Endothelial cell (in vitro differentiated cells): Measurements from ENCODE around the gene STUB1. TPM values are rescaled to one million over a fixed set of nuclear protein-coding genes. Genes with fewer than 3 reads are reported as not detected.

Experiments used
- DNase-seq: peaks from one replicate; pipeline ENCODE4 v3.0.0; 2021; ENCODE audit warnings: low spot score
- H3K27ac Mint-ChIP-seq: one replicate; pipeline ENCODE4 v1.8.0; 2021; ENCODE audit warnings: mixed read lengths, inconsistent platforms; ENCODE audit not compliant: unreplicated experiment
- H3K27me3 Mint-ChIP-seq: one replicate; pipeline ENCODE4 v1.8.0; 2021; ENCODE audit warnings: mild to moderate bottlenecking, moderate library complexity, mixed read lengths, inconsistent platforms; ENCODE audit not compliant: unreplicated experiment
- H3K36me3 Mint-ChIP-seq: one replicate; pipeline ENCODE4 v1.8.0; 2021; ENCODE audit warnings: mild to moderate bottlenecking, low read depth, mixed read lengths, inconsistent platforms; ENCODE audit not compliant: unreplicated experiment
- H3K4me1 Mint-ChIP-seq: one replicate; pipeline ENCODE4 v1.8.0; 2021; ENCODE audit warnings: mild to moderate bottlenecking, mixed read lengths, inconsistent platforms; ENCODE audit not compliant: unreplicated experiment
- H3K4me3 Mint-ChIP-seq: one replicate; pipeline ENCODE4 v1.8.0; 2021; ENCODE audit warnings: mild to moderate bottlenecking, mixed read lengths, inconsistent platforms; ENCODE audit not compliant: unreplicated experiment
- H3K9me3 Mint-ChIP-seq: one replicate; pipeline ENCODE4 v1.8.0; 2021; ENCODE audit warnings: mixed read lengths, inconsistent platforms; ENCODE audit not compliant: unreplicated experiment
- CTCF ChIP-seq: fragments of 200-600 bp; sonication (generic); IDR thresholded peaks from one replicate; pipeline ENCODE4 v1.5.0; 2021; ENCODE audit warnings: antibody characterized with exemption; ENCODE audit not compliant: unreplicated experiment
- total RNA-seq: library from RNA; stranded (reverse); fragmentation: NEBNext Ultra II Directional; extraction: Animal tissue kit (Norgen Biotek cat#: 25700); gene quantifications from one replicate; pipeline ENCODE4 v1.2.1, GENCODE V29; 2021; ENCODE audit not compliant: unreplicated experiment

The STUB1 gene
- total RNA-seq, 1 donor from 2014 or later = 93.7 TPM

DNA sequence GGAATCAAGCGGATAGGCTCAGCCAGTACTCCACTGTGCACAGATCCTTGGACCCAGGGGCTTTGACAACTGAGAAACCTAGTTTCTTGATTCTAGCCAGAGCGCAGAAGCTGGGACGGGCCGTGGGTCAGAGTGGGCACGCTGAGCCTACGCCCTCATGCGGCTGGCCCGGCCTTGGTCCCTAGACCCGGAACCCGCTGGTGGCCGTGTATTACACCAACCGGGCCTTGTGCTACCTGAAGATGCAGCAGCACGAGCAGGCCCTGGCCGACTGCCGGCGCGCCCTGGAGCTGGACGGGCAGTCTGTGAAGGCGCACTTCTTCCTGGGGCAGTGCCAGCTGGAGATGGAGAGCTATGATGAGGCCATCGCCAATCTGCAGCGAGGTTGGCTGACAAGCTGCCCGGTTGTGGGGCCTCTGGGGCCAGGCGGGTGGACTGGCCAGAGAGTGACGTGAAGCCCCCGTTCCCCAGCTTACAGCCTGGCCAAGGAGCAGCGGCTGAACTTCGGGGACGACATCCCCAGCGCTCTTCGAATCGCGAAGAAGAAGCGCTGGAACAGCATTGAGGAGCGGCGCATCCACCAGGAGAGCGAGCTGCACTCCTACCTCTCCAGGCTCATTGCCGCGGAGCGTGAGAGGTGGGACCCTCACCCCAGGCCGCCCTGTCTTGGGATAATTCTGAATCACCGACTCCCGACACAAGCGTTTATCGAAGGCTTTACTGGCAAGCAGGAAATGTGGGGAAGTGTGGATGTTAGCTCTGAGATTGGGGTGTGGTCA is 946 bp downstream of the STUB1 start:
- Mint-ChIP-seq H3K4me1 (peaks cover 6% of the 10 kb centered on the region), H3K36me3 (peaks cover 5% of the 10 kb centered on the region), H3K4me3 (peak overlapping the region; percentile 85), H3K9me3 (no peaks in the 10 kb centered on the region), H3K27ac (no peak overlapping the region), H3K27me3 (peaks cover 18% of the 10 kb centered on the region)
- no peak for TF ChIP-seq CTCF
- DNase-seq = no peak

- peak overlapping the region; percentile 87 for H3K4me3 Mint-ChIP-seq
Observed at GRCh38 chr16:681746-682427, 1.7 kb downstream of the STUB1 start.

DNA sequence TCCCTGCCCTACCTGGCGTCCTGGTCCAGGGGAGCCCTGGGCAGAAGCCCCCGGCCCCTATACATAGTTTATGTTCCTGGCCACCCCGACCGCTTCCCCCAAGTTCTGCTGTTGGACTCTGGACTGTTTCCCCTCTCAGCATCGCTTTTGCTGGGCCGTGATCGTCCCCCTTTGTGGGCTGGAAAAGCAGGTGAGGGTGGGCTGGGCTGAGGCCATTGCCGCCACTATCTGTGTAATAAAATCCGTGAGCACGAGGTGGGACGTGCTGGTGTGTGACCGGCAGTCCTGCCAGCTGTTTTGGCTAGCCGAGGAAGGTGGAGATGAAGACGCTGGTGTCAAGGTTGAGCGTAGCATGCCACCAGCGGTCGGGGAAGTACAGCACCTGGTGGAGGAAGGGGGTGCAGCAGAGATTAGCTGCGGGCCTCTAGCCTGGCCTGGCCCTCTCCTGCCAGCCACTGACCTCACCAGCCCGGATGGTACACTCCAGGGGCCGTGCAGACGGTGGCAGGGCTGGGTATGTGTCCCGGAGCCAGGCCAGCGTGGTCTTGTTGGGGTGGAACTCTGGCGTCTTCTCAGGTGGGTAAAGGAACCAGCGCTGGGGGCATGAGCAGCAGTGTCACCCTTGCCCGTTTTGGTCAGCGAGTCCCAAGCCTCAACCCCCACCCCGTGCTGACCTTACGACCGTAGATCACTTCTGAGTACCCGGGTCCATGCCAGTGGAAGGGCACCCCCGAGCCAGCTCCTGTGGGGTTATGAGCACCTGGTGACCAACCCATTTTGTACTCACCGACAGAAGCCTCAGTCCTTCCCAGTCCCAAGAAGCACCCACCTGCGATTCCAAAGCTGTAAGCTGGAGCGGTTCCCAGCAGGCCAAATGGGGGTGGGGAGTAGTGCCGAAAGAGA is 2.5 kb downstream of the STUB1 start:
- no peak for DNase-seq
- peaks cover 14% of the 10 kb centered on the region for H3K27me3 Mint-ChIP-seq
- H3K36me3 Mint-ChIP-seq = peaks cover 5% of the 10 kb centered on the region
- H3K27ac Mint-ChIP-seq = peak overlapping the region; percentile 80
- peak overlapping the region; percentile 87 for H3K4me3 Mint-ChIP-seq
- no peak for TF ChIP-seq CTCF
- peaks cover 6% of the 10 kb centered on the region for H3K4me1 Mint-ChIP-seq
- H3K9me3 Mint-ChIP-seq = no peaks in the 10 kb centered on the region

More at GRCh38 chr16:681746-682427, 1.7 kb downstream of the STUB1 start:
- H3K4me1 Mint-ChIP-seq = peaks cover 6% of the 10 kb centered on the region
- no peaks in the 10 kb centered on the region for H3K9me3 Mint-ChIP-seq
- no peak for TF ChIP-seq CTCF
- H3K36me3 Mint-ChIP-seq = peaks cover 5% of the 10 kb centered on the region
- no peak for DNase-seq
- no peak overlapping the region for H3K27ac Mint-ChIP-seq
- peaks cover 15% of the 10 kb centered on the region for H3K27me3 Mint-ChIP-seq

- H3K27me3 Mint-ChIP-seq = peaks cover 14% of the 10 kb centered on the region
- no peaks in the 10 kb centered on the region for H3K9me3 Mint-ChIP-seq
- DNase-seq = no peak
- H3K4me1 Mint-ChIP-seq = peaks cover 6% of the 10 kb centered on the region
- peaks cover 5% of the 10 kb centered on the region for H3K36me3 Mint-ChIP-seq
- TF ChIP-seq CTCF = no peak
- H3K27ac Mint-ChIP-seq = no peak overlapping the region
- peak overlapping the region; percentile 47 for H3K4me3 Mint-ChIP-seq
Observed at GRCh38 chr16:683396-684070, 3.3 kb downstream of the STUB1 start.
